K562 (cell line): ENCODE data around the gene LYZL4. TPM values are rescaled to one million over a fixed set of nuclear protein-coding genes. Genes with fewer than 3 reads are reported as not detected.

Experiments
- ATAC-seq: fragments of 200-7000 bp; cut with Tn5 transposase; 3 replicates; pipeline ENCODE4 v1.9.1; 2020; ENCODE audit warnings: moderate library complexity
- BruUV-seq: library from RNA; stranded (reverse); fragments of 400-500 nt; replicated peaks from 2 replicates; lab custom pipeline; 2021; lab: Mats Ljungman, UMichigan
- CTCF ChIA-PET: fragments of 300-600 bp; formaldehyde crosslinking; extraction: SDS; loops from one replicate; lab custom pipeline; 2021; ENCODE audit warnings: low intra/inter-chr PET ratio; lab: Yijun Ruan, JAX
- POLR2A ChIA-PET: fragments of 300-600, 350-650 bp; sonication (Branson Sonifier 250); formaldehyde crosslinking; extraction: SDS; loops from one replicate; lab custom pipeline; 2021; ENCODE audit warnings: antibody characterized with exemption, inconsistent platforms; lab: Yijun Ruan, JAX
- DNase-seq, 4 experiments: peaks; one replicate each; pipeline versions ENCODE4 v3.0.0 to v3.0.0-alpha.2; 2011 to 2018; ENCODE audit warnings: low spot score in 3 of 4, mixed read lengths in 3 of 4; ENCODE audit errors: extremely low read depth in 1 of 4
- FAIRE-seq: peaks from 2 replicates; lab custom pipeline; 2011; peaks lifted over from hg19 to GRCh38; lab: Jason Lieb, UNC
- H2AFZ ChIP-seq: 2 replicates; pipeline ENCODE4 v1.6.0; 2011; ENCODE audit warnings: low read depth, low read length, control low read depth, inconsistent platforms
- H3K27ac ChIP-seq: fragments of 200-600 bp; 3 replicates; pipeline ENCODE4 v1.8.0; 2011; ENCODE audit warnings: low read depth, mild to moderate bottlenecking, control low read depth, inconsistent platforms, low read length, moderate library complexity, mixed read lengths; ENCODE audit errors: extremely low read depth
- H3K27me3 ChIP-seq, 2 experiments: fragments of 300-600 bp in 1 of 2; 2 replicates in 1 of 2; 3 replicates in 1 of 2; pipeline versions ENCODE4 v1.6.0 to v1.8.0; 2011; ENCODE audit warnings: inconsistent platforms in 2 of 2, low read length in 2 of 2, mild to moderate bottlenecking in 1 of 2, mixed read lengths in 1 of 2, moderate library complexity in 1 of 2; ENCODE audit not compliant: control insufficient read depth in 2 of 2, insufficient read depth in 2 of 2
- H3K36me3 ChIP-seq: fragments of 300-600 bp; 3 replicates; pipeline ENCODE4 v1.8.0; 2011; ENCODE audit warnings: mild to moderate bottlenecking, low read length, inconsistent platforms; ENCODE audit not compliant: control insufficient read depth, insufficient read depth
- H3K4me1 ChIP-seq, 2 experiments: fragments of 200-600 bp in 1 of 2; replicated peaks in 1 of 2; 2 replicates in 1 of 2; 3 replicates in 1 of 2; pipeline versions ENCODE4 v1.5.1 to v1.8.0; 2011; ENCODE audit warnings: inconsistent platforms in 2 of 2, low read length in 2 of 2, mild to moderate bottlenecking in 1 of 2, mixed read lengths in 1 of 2, moderate library complexity in 1 of 2; ENCODE audit not compliant: control insufficient read depth in 2 of 2, insufficient read depth in 2 of 2
- H3K4me2 ChIP-seq: 2 replicates; pipeline ENCODE4 v1.6.1; 2011; ENCODE audit warnings: low read length, control low read depth, inconsistent platforms, mixed read lengths; ENCODE audit not compliant: insufficient read depth
- H3K4me3 ChIP-seq: fragments of 200-600 bp; sonication (generic), shearing (Covaris generic); 2 replicates; pipeline ENCODE4 v1.5.1; 2016; ENCODE audit warnings: control low read depth, inconsistent platforms
- H3K79me2 ChIP-seq: fragments of 200-600 bp; 3 replicates; pipeline ENCODE4 v1.8.0; 2011; ENCODE audit warnings: low read length, inconsistent platforms; ENCODE audit not compliant: control insufficient read depth, insufficient read depth
- H3K9ac ChIP-seq, 2 experiments: 2 replicates each; pipeline versions ENCODE4 v1.6.0 to v1.6.1; 2011; ENCODE audit warnings: low read depth in 2 of 2, low read length in 2 of 2, control low read depth in 1 of 2, inconsistent platforms in 1 of 2, mild to moderate bottlenecking in 1 of 2, mixed read lengths in 1 of 2; ENCODE audit not compliant: insufficient read depth in 1 of 2
- H3K9me1 ChIP-seq: one replicate; pipeline ENCODE4 v1.6.0; 2011; ENCODE audit warnings: inconsistent platforms, mild to moderate bottlenecking, low read length, moderate library complexity; ENCODE audit not compliant: control insufficient read depth, insufficient read depth
- H3K9me3 ChIP-seq: replicated peaks from 2 replicates; pipeline ENCODE4 v1.5.1; 2011; ENCODE audit warnings: low read depth, low read length, inconsistent platforms; ENCODE audit not compliant: control insufficient read depth, insufficient read depth
- H4K20me1 ChIP-seq: replicated peaks from 2 replicates; pipeline ENCODE4 v1.6.1; 2011; ENCODE audit warnings: low read length, inconsistent platforms, mixed read lengths; ENCODE audit not compliant: control insufficient read depth, insufficient read depth
- KLF6 ChIP-seq: fragments of 250-450 bp; sonication (Bioruptor Pico); IDR thresholded peaks from 2 replicates; pipeline ENCODE4 v1.4.0; 2020; ENCODE audit warnings: mild to moderate bottlenecking, moderate library complexity, borderline replicate concordance
- LCOR ChIP-seq: sonication (generic); formaldehyde crosslinking; IDR thresholded peaks from 2 replicates; pipeline ENCODE4 v1.8.0; 2022; ENCODE audit warnings: mild to moderate bottlenecking, missing genetic modification reagents
- OTX1 ChIP-seq: fragments of 450-650 bp; formaldehyde crosslinking; IDR thresholded peaks from 2 replicates; pipeline ENCODE4 v1.4.0; 2022; ENCODE audit warnings: mild to moderate bottlenecking
- PHB ChIP-seq: fragments of 250-450 bp; sonication (Bioruptor Pico); IDR thresholded peaks from 2 replicates; pipeline ENCODE4 v1.5.0; 2021
- RB1 ChIP-seq: fragments of 450-650 bp; IDR thresholded peaks from 2 replicates; pipeline ENCODE4 v1.6.1; 2017; ENCODE audit warnings: low read depth, mild to moderate bottlenecking
- ZBTB1 ChIP-seq: sonication (generic); formaldehyde crosslinking; IDR thresholded peaks from 2 replicates; pipeline ENCODE4 v1.8.1; 2023; ENCODE audit warnings: missing genetic modification reagents, low read depth, mild to moderate bottlenecking, borderline replicate concordance
- ZNF324 ChIP-seq: fragments of 250-450 bp; sonication (Bioruptor Pico); IDR thresholded peaks from 2 replicates; pipeline ENCODE4 v1.4.0; 2020; ENCODE audit warnings: mild to moderate bottlenecking
- WGBS: fragments of 100-300 bp; shearing (Covaris generic); methylation state at CpG from one replicate; pipeline ENCODE4 v1.1.6; 2016; ENCODE audit warnings: low coverage, mixed read lengths; ENCODE audit not compliant: insufficient coverage; ENCODE audit errors: missing lambda C conversion rate; 5-methylcytosine and 5-hydroxymethylcytosine counted together
- in situ Hi-C: fragments of 300-500 bp; cut with MboI; formaldehyde crosslinking; loops from 4 replicates; pipeline ENCODE4 v1.15.0; 2018; ENCODE audit warnings: inconsistent platforms, mixed read lengths
- intact Hi-C: fragments of 100-400 bp; cut with micrococcal nuclease; formaldehyde crosslinking; loops from 2 replicates; pipeline ENCODE4 v1.14.2; 2022
- polyA plus RNA-seq, 8 experiments: library from polyadenylated mRNA; depleted of rRNA in 4 of 8; stranded (reverse) in 5 of 8; unstranded in 3 of 8; fragments of >200 nt; fragmentation: Nextera tagmentation in 2 of 8; fragmentation: Illumina TruSeq in 1 of 8; extraction: Ambion mirVana in 2 of 8; extraction: Trizol in 1 of 8; gene quantifications; 2 replicates each; pipeline versions ENCODE4 v1.2.1 to v1.2.3, GENCODE V29; 2011 to 2014; ENCODE audit warnings: inconsistent platforms in 1 of 8, missing spikeins in 1 of 8
- total RNA-seq, 7 experiments: library from RNA; depleted of rRNA in 6 of 7; stranded (reverse); fragments of >200 nt in 6 of 7; fragmentation: Illumina TruSeq in 2 of 7; extraction: Trizol in 2 of 7; gene quantifications; 2 replicates each; pipeline versions ENCODE4 v1.2.1 to v1.2.3, GENCODE V29; 2011 to 2021; ENCODE audit warnings: low replicate concordance in 1 of 7
- TF ChIP-seq, protein P1 (sequence below), 2 experiments: fragments of 450-650 bp; conservative IDR thresholded peaks; 2 replicates each; pipeline ENCODE4 v1.6.1; 2017; ENCODE audit warnings: mild to moderate bottlenecking in 2 of 2, moderate library complexity in 2 of 2
- TF ChIP-seq, protein P2 (sequence below): fragments of 450-650 bp; IDR thresholded peaks from 2 replicates; pipeline ENCODE4 v1.6.1; 2014; ENCODE audit warnings: low read depth, mild to moderate bottlenecking, moderate library complexity, borderline replicate concordance
- TF ChIP-seq, protein P3 (sequence below): fragments of 150-350 bp; IDR thresholded peaks from 2 replicates; pipeline ENCODE4 v1.6.1; 2014; ENCODE audit warnings: low read depth, mild to moderate bottlenecking, low read length, borderline replicate concordance
- TF ChIP-seq, protein P4 (sequence below): fragments of 250-450 bp; sonication (Bioruptor Pico); IDR thresholded peaks from 2 replicates; pipeline ENCODE4 v1.4.0; 2020; ENCODE audit warnings: mild to moderate bottlenecking

The LYZL4 gene
- total and polyA plus RNA-seq, 9 of the 15 experiments (the other 6 are each of a cell fraction or from before 2014, with no cell fraction given): not detected

DNA sequence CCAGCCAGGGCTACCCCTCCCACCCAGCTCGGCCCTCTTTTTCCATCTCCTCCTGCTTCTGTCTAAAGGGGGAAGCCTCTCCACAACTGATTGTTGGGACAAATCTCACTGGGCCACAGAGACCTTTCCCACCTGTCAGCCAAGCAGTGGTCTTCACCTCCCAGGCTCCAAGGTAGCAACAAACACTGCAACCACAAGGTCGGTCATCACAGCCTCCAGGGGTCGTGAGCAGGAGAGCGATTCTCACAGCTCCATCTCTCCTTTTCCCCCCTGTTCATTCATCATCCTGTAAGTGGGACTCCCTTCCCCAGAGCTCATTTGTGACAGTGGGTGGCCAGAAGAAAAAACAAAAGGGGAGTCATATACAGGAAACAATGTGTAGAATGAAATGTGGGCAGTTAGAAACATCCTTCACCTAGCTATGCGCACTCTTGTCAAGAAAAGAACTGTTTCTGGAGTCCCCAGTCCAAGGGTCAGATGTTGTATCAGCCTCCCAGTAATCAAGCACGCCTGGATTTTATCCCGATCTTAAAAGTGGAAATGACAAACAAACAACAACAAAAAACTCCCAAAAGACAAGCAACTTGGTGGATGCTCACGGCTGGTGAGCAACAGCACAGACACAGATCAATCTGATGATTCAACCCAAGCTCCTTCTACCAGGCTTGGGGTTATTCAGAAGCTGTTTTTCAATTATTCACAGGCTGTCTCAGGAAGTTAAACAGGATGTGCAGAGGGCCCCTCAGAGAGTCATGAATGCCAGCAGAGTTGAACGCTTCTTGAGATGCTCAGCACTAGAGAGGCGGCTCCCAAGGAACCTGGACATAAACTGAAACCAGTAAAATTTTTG is 22.4 kb downstream of the LYZL4 start:
- intact Hi-C loops (no loop called here), in situ Hi-C loops (no loop called here)
- no peak overlapping the region for H3K9ac ChIP-seq
- CTCF ChIA-PET: no interaction called here
- H3K4me3 ChIP-seq: no peak overlapping the region
- no peaks in the 10 kb centered on the region for H3K4me1 ChIP-seq
- peaks cover 7 to 18% of the 10 kb centered on the region in 2 experiments for H3K27me3 ChIP-seq
- no TSS peak for BruUV-seq
- DNase-seq: no peak
- ATAC-seq: no peak
- H3K9me3 ChIP-seq: no peaks in the 10 kb centered on the region
- no peak overlapping the region for H3K4me2 ChIP-seq
- H3K79me2 ChIP-seq: no peaks in the 10 kb centered on the region
- POLR2A ChIA-PET: interaction anchor here (0.6 to 1.4 kb wide), 4 partner anchors 12 to 107 kb away, joined by 3 to 6 read pairs (median 4); no protein-coding TSS in a partner anchor
- whole genome bisulfite sequencing: 0% methylated on average over 10 of the region's 10 CpGs
- FAIRE-seq: no peak
- H3K27ac ChIP-seq: no peak overlapping the region
- no peak overlapping the region for H2AFZ ChIP-seq
- no peaks in the 10 kb centered on the region for H3K9me1 ChIP-seq
- H4K20me1 ChIP-seq: no peaks in the 10 kb centered on the region
- H3K36me3 ChIP-seq: no peaks in the 10 kb centered on the region
- TF ChIP-seq ZNF324 (CRISPR knock-in tag) (no peak), LCOR (no peak), ZBTB1 (CRISPR knock-in tag) (no peak), KLF6 (CRISPR knock-in tag) (no peak), OTX1 (CRISPR knock-in tag) (no peak), PHB (CRISPR knock-in tag) (no peak), RB1 (no peak)
- TF ChIP-seq, protein P1, sequence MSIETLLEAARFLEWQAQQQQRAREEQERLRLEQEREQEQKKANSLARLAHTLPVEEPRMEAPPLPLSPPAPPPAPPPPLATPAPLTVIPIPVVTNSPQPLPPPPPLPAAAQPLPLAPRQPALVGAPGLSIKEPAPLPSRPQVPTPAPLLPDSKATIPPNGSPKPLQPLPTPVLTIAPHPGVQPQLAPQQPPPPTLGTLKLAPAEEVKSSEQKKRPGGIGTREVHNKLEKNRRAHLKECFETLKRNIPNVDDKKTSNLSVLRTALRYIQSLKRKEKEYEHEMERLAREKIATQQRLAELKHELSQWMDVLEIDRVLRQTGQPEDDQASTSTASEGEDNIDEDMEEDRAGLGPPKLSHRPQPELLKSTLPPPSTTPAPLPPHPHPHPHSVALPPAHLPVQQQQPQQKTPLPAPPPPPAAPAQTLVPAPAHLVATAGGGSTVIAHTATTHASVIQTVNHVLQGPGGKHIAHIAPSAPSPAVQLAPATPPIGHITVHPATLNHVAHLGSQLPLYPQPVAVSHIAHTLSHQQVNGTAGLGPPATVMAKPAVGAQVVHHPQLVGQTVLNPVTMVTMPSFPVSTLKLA (conservative IDR thresholded peaks at IDR 0.05): no peak
- TF ChIP-seq, protein P2, sequence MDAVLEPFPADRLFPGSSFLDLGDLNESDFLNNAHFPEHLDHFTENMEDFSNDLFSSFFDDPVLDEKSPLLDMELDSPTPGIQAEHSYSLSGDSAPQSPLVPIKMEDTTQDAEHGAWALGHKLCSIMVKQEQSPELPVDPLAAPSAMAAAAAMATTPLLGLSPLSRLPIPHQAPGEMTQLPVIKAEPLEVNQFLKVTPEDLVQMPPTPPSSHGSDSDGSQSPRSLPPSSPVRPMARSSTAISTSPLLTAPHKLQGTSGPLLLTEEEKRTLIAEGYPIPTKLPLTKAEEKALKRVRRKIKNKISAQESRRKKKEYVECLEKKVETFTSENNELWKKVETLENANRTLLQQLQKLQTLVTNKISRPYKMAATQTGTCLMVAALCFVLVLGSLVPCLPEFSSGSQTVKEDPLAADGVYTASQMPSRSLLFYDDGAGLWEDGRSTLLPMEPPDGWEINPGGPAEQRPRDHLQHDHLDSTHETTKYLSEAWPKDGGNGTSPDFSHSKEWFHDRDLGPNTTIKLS: no peak
- TF ChIP-seq, protein P3, sequence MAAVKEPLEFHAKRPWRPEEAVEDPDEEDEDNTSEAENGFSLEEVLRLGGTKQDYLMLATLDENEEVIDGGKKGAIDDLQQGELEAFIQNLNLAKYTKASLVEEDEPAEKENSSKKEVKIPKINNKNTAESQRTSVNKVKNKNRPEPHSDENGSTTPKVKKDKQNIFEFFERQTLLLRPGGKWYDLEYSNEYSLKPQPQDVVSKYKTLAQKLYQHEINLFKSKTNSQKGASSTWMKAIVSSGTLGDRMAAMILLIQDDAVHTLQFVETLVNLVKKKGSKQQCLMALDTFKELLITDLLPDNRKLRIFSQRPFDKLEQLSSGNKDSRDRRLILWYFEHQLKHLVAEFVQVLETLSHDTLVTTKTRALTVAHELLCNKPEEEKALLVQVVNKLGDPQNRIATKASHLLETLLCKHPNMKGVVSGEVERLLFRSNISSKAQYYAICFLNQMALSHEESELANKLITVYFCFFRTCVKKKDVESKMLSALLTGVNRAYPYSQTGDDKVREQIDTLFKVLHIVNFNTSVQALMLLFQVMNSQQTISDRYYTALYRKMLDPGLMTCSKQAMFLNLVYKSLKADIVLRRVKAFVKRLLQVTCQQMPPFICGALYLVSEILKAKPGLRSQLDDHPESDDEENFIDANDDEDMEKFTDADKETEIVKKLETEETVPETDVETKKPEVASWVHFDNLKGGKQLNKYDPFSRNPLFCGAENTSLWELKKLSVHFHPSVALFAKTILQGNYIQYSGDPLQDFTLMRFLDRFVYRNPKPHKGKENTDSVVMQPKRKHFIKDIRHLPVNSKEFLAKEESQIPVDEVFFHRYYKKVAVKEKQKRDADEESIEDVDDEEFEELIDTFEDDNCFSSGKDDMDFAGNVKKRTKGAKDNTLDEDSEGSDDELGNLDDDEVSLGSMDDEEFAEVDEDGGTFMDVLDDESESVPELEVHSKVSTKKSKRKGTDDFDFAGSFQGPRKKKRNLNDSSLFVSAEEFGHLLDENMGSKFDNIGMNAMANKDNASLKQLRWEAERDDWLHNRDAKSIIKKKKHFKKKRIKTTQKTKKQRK: no peak
- TF ChIP-seq, protein P4, sequence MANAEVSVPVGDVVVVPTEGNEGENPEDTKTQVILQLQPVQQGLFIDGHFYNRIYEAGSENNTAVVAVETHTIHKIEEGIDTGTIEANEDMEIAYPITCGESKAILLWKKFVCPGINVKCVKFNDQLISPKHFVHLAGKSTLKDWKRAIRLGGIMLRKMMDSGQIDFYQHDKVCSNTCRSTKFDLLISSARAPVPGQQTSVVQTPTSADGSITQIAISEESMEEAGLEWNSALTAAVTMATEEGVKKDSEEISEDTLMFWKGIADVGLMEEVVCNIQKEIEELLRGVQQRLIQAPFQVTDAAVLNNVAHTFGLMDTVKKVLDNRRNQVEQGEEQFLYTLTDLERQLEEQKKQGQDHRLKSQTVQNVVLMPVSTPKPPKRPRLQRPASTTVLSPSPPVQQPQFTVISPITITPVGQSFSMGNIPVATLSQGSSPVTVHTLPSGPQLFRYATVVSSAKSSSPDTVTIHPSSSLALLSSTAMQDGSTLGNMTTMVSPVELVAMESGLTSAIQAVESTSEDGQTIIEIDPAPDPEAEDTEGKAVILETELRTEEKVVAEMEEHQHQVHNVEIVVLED (CRISPR knock-in tag): no peak
